OCI-LY1 (cell line): ENCODE data around the gene AGPAT1.

Source experiments
- H2AFZ ChIP-seq: fragments of 200-600 bp; sonication (generic), shearing (Covaris generic); 2 replicates; pipeline ENCODE4 v1.6.0; 2014; ENCODE audit warnings: antibody characterized with exemption, mild to moderate bottlenecking, low read length
- H3F3A ChIP-seq: fragments of 200-600 bp; sonication (generic), shearing (Covaris generic); 2 replicates; pipeline ENCODE4 v1.6.0; 2014; ENCODE audit warnings: mild to moderate bottlenecking, antibody characterized with exemption, low read length, moderate library complexity; ENCODE audit not compliant: insufficient read depth
- H3K27ac ChIP-seq: fragments of 200-600 bp; sonication (generic); 2 replicates; pipeline ENCODE4 v1.5.1; 2014; ENCODE audit warnings: low read length, mixed run types, mild to moderate bottlenecking, low read depth; ENCODE audit not compliant: poor library complexity, severe bottlenecking
- H3K27me3 ChIP-seq: fragments of 200-600 bp; sonication (generic); 2 replicates; pipeline ENCODE4 v1.6.0; 2014; ENCODE audit warnings: antibody characterized with exemption, mild to moderate bottlenecking, low read length, moderate library complexity; ENCODE audit not compliant: insufficient read depth
- H3K36me3 ChIP-seq: fragments of 200-600 bp; sonication (generic); 2 replicates; pipeline ENCODE4 v1.6.1; 2014; ENCODE audit warnings: mild to moderate bottlenecking, antibody characterized with exemption, low read length, moderate library complexity, mixed read lengths; ENCODE audit not compliant: insufficient read depth
- H3K4me1 ChIP-seq: fragments of 200-600 bp; sonication (generic); 2 replicates; pipeline ENCODE4 v1.5.1; 2014; ENCODE audit warnings: mild to moderate bottlenecking, low read length, moderate library complexity; ENCODE audit not compliant: insufficient read depth, severe bottlenecking
- H3K4me2 ChIP-seq: fragments of 200-600 bp; sonication (generic), shearing (Covaris generic); 2 replicates; pipeline ENCODE4 v1.6.1; 2014; ENCODE audit warnings: low read length
- H3K4me3 ChIP-seq: fragments of 200-600 bp; sonication (generic); 2 replicates; pipeline ENCODE4 v1.5.1; 2014; ENCODE audit warnings: low read length, low read depth, mild to moderate bottlenecking, mixed read lengths; ENCODE audit not compliant: poor library complexity, severe bottlenecking
- H3K79me2 ChIP-seq: fragments of 200-600 bp; shearing (Covaris generic); 2 replicates; pipeline ENCODE4 v1.6.1; 2016; ENCODE audit warnings: mixed run types, low read length, mixed read lengths; ENCODE audit not compliant: insufficient read depth
- H3K9ac ChIP-seq: fragments of 200-600 bp; sonication (generic), shearing (Covaris generic); 2 replicates; pipeline ENCODE4 v1.6.1; 2014; ENCODE audit warnings: mild to moderate bottlenecking, low read length, mixed read lengths
- H3K9me2 ChIP-seq: fragments of 200-600 bp; sonication (generic), shearing (Covaris generic); 2 replicates; pipeline ENCODE4 v1.6.1; 2014; ENCODE audit warnings: low read depth, mild to moderate bottlenecking, low read length, mixed read lengths
- H3K9me3 ChIP-seq: fragments of 200-600 bp; shearing (Covaris generic); 2 replicates; pipeline ENCODE4 v1.6.1; 2014; ENCODE audit warnings: low read length, mixed read lengths
- H4K20me1 ChIP-seq: fragments of 200-600 bp; sonication (generic), shearing (Covaris generic); 2 replicates; pipeline ENCODE4 v1.6.0; 2016; ENCODE audit warnings: mild to moderate bottlenecking, low read length; ENCODE audit not compliant: insufficient read depth
- EZH2 ChIP-seq: fragments of 200-600 bp; sonication (generic), shearing (Covaris generic); IDR thresholded peaks from 2 replicates; pipeline ENCODE4 v1.8.0; 2017; ENCODE audit warnings: borderline replicate concordance, mixed run types, mild to moderate bottlenecking, antibody characterized with exemption, low read length, moderate library complexity, mixed read lengths
- TF ChIP-seq, protein P1 (sequence below): fragments of 200-600 bp; sonication (generic), shearing (Covaris generic); IDR thresholded peaks from 2 replicates; pipeline ENCODE4 v1.5.1; 2017; ENCODE audit warnings: mild to moderate bottlenecking, antibody characterized with exemption, low read length, moderate library complexity, mixed read lengths

The AGPAT1 gene

DNA sequence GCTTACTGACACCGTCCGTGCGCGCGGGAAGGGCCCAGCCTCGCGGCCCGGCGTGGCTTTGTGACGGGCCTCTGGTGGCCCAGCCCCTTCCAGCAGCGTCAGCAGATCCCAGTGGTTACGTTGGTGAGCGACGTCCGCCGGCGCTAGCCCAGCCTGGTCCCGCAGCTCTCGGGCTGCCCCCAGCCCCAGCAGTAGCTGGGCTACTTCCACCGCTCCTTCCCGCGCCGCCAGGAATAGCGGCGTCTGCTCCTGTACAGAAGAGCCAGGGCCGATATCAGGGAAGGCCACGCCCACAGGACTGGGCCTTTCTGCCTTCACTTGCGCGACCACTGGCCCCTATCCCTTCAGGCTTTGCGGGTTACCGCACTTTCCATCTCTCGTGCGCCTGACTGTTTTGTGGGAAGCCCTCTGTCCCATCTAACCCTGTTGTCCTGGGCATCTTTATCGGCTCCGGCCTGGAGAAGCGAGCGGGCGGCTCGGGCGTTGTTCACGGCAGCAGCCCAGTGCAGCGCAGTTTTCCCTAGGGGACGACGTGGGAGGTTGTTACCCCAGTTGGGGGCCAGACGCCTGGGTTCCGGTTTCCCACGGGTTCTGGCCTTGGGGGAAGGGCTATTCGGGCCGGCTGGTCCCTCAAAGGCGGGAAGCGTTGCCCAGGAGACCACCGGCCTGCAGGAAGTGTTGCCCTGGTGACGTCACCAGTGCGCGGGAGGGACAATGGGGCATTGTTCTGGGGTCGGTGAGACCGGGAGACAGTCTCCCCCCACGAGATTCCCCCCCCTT is 20.2 kb upstream of the AGPAT1 start:
- H3K9ac ChIP-seq: peak overlapping the region; percentile 87
- peak overlapping the region; percentile 86 for H3K4me2 ChIP-seq
- H3K79me2 ChIP-seq: no peaks in the 10 kb centered on the region
- H3F3A ChIP-seq: 0 out of 2 replicates have a peak, but pooled peaks cover 3% of the 10 kb centered on the region
- no peaks in the 10 kb centered on the region for H3K27me3 ChIP-seq
- peak overlapping the region; percentile 73 for H3K27ac ChIP-seq
- H3K9me3 ChIP-seq: no peaks in the 10 kb centered on the region
- H3K36me3 ChIP-seq: no peaks in the 10 kb centered on the region
- no peaks in the 10 kb centered on the region for H3K9me2 ChIP-seq
- TF ChIP-seq, protein P1, sequence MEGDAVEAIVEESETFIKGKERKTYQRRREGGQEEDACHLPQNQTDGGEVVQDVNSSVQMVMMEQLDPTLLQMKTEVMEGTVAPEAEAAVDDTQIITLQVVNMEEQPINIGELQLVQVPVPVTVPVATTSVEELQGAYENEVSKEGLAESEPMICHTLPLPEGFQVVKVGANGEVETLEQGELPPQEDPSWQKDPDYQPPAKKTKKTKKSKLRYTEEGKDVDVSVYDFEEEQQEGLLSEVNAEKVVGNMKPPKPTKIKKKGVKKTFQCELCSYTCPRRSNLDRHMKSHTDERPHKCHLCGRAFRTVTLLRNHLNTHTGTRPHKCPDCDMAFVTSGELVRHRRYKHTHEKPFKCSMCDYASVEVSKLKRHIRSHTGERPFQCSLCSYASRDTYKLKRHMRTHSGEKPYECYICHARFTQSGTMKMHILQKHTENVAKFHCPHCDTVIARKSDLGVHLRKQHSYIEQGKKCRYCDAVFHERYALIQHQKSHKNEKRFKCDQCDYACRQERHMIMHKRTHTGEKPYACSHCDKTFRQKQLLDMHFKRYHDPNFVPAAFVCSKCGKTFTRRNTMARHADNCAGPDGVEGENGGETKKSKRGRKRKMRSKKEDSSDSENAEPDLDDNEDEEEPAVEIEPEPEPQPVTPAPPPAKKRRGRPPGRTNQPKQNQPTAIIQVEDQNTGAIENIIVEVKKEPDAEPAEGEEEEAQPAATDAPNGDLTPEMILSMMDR: no peak
- no peak for TF ChIP-seq EZH2
- H4K20me1 ChIP-seq: no peaks in the 10 kb centered on the region
- H3K4me1 ChIP-seq: peaks cover 46% of the 10 kb centered on the region
- H2AFZ ChIP-seq: no peak overlapping the region
- H3K4me3 ChIP-seq: peak overlapping the region; percentile 77

DNA sequence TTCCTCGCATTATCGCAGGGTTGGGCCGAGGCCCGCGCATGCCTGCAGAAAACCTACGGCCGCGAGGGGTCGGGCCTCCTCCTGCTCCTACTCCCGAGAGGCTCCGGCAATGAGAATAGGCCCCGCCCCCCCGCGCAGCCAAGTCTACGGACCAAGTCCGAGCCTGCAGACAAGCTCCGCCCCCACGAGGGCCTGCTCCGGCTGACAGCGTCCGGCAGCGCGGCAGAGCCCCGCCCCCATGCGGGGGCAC is 19.7 kb upstream of the AGPAT1 start:
- H3K4me1 ChIP-seq: peaks cover 51% of the 10 kb centered on the region
- H3K4me2 ChIP-seq: peak overlapping the region; percentile 97
- H3F3A ChIP-seq: 0 out of 2 replicates have a peak, but pooled peaks cover 3% of the 10 kb centered on the region
- H3K9ac ChIP-seq: no peak overlapping the region; the same call in 1 of the 2 replicates
- no peaks in the 10 kb centered on the region for H3K27me3 ChIP-seq
- H4K20me1 ChIP-seq: no peaks in the 10 kb centered on the region
- H3K36me3 ChIP-seq: no peaks in the 10 kb centered on the region
- no peak overlapping the region for H2AFZ ChIP-seq
- H3K4me3 ChIP-seq: peak overlapping the region; percentile 77
- H3K9me3 ChIP-seq: no peaks in the 10 kb centered on the region
- H3K79me2 ChIP-seq: no peaks in the 10 kb centered on the region
- H3K27ac ChIP-seq: no peak overlapping the region
- H3K9me2 ChIP-seq: no peaks in the 10 kb centered on the region
- TF ChIP-seq, protein P1: no peak
- no peak for TF ChIP-seq EZH2

DNA sequence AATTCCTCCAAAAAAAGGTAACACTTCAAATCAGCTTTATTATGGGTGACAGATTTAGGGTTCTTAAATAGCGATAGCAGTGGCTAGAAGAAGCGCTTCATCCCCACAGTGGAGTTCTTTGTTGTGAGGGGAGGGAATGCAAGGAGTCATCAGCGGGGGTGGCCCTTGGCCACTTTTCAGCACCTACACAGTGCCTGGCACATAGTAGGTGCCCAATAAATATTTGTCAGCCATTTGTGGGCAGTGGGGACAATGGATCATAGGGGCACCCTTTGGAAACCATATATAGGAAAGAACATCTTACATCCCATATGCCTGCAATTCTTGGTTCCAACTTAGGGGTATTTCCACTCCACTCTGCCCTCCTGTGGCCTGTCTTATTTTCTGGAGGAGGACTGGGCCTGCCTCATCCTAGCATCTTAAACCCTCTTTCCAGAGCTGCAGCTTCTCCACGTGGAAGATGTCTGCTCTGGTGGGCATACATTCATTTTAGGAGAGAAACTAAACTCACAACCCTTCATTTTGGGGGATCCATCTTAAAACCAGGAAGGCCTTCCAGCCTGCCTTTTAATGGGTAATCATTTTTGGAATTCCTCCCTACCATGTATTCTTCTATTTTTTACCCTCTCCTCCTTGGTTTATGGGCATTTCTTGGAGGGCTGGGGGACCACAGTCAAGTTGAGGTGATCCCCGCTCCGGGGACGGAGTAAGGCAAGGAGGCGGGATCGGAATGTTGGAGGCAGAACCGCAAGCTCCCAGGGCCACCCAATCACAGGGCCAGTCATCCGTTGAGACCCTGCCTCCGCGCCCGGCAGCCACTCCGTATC is 19.2 kb upstream of the AGPAT1 start:
- H3K79me2 ChIP-seq: no peaks in the 10 kb centered on the region
- H2AFZ ChIP-seq: no peak overlapping the region
- H3K9me2 ChIP-seq: no peaks in the 10 kb centered on the region
- no peaks in the 10 kb centered on the region for H3K36me3 ChIP-seq
- peak overlapping the region; percentile 97 for H3K4me2 ChIP-seq
- H3K4me1 ChIP-seq: peaks cover 54% of the 10 kb centered on the region
- H3K27me3 ChIP-seq: no peaks in the 10 kb centered on the region
- peak overlapping the region; percentile 77 for H3K4me3 ChIP-seq
- peak overlapping the region; percentile 89 for H3K9ac ChIP-seq
- H3K9me3 ChIP-seq: no peaks in the 10 kb centered on the region
- H3F3A ChIP-seq: 0 out of 2 replicates have a peak, but pooled peaks cover 3% of the 10 kb centered on the region
- H3K27ac ChIP-seq: peak overlapping the region; percentile 76
- TF ChIP-seq, protein P1: peak; percentile 67
- TF ChIP-seq EZH2: no peak
- no peaks in the 10 kb centered on the region for H4K20me1 ChIP-seq
